GM12891 (cell line): ENCODE measurements around the gene EIF1.
"Not testable (repeated sequence)": the region's sequence is repeated elsewhere in the genome, so short reads cannot be mapped to it uniquely, and the experiment has no call there.

ENCODE experiments used
- DNase-seq: peaks from one replicate; pipeline ENCODE4 v3.0.0; 2011; ENCODE audit warnings: low spot score; ENCODE audit not compliant: insufficient read length
- FAIRE-seq: peaks from 2 replicates; lab custom pipeline; 2011; peaks lifted over from hg19 to GRCh38; lab: Jason Lieb, UNC
- PAX5 ChIP-seq: IDR thresholded peaks from 2 replicates; pipeline ENCODE4 v1.6.1; 2011; ENCODE audit warnings: low read length, moderate library complexity, mild to moderate bottlenecking; ENCODE audit not compliant: insufficient read depth, severe bottlenecking
- POLR2A ChIP-seq: IDR thresholded peaks from 2 replicates; pipeline ENCODE4 v1.6.1; 2011; ENCODE audit warnings: low read depth, low read length, control low read depth
- POLR2AphosphoS5 ChIP-seq: IDR thresholded peaks from 2 replicates; pipeline ENCODE4 v1.6.1; 2011; ENCODE audit warnings: low read depth, low read length, control low read depth
- POU2F2 ChIP-seq: IDR thresholded peaks from 2 replicates; pipeline ENCODE4 v1.6.1; 2011; ENCODE audit warnings: low read depth, mild to moderate bottlenecking, control low read depth, low read length, moderate library complexity
- SPI1 ChIP-seq: IDR thresholded peaks from 2 replicates; pipeline ENCODE4 v1.6.1; 2011; ENCODE audit warnings: low read depth, low read length, control low read depth
- TAF1 ChIP-seq: IDR thresholded peaks from 2 replicates; pipeline ENCODE4 v1.6.1; 2011; ENCODE audit warnings: low read depth, low read length, control low read depth

The EIF1 gene

DNA sequence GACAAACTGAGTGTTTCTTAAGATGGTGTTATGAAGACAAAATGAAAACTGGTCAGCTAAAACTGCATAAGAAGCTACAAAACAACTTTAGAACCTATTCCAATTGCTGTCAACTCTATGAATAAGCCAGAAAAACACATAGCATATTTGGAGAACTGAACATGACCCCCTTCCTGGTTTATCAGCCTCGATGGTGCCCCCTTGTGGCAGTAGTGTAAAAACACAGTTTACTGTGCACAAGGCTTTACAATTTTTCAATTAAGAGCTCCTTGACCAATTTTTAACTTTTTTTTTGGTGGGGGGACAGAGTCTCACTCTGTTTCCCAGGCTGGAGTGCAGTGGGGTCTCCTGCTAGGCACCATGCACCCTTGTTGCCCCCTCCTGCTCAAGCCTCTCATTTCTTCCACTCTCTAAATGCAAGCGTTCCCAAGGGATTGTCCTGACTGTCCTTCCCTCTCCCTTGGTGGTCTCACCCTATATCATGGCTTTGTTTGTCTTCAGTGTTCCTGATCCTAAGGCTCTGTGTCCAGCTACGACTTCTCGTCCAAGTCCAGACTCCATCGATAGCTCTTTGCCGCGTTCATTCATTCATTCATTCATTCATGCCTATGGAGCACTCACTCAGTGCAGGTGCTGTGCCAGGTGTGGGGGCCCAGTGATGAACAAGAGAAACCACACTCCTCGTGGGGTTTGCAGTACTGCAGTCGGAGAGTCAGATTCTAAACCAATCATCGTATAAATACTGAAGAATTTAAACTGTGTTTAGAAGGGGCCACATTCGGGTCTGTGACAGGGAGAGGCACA lies 7.5 kb downstream of the EIF1 start:
- DNase-seq = peak; percentile 57
- FAIRE-seq = peak; percentile 56
- TF ChIP-seq POU2F2 (no peak), PAX5 (no peak), POLR2AphosphoS5 (no peak), TAF1 (no peak), SPI1 (peak; percentile 22; the same call in 1 of the 2 replicates), POLR2A (no peak)

DNA sequence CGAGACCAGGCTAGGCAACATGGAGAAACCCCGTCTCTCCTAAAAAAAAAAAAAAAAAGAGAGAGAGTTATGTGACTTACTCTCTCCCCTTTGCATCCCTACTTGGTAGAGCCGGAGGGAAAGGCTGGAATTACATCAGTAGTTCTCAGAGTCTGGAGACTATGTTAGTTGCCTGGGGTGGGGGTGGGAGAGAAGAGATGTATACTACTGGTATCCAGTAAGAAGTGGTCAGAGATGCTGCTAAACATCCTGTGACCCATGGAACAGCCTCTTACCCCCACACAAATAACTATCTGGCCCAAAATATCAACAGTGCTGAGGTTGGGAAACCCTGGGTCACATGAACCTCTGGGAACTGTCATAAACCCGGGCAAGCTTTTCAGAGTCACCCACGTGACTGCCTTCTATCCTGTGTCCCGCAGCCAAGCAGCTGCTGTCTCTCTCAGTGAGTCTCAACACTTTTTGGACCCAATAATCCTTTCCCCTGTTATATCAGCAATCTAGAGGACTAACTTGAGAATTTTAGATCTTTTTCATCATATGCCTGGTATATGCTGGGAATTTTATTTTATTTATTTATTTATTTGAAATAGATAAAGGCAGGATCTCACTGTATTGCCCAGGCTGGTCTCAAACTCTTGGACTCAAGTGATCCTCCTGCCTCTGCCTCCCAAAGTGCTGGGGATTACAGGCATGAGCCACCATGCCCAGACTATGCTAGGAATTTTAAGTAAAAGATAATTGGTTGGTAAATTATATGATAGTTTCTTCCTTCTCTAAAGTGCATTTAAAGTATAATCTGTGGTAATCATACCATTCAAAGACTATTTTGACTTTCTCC lies 8.7 kb downstream of the EIF1 start:
- DNase-seq (no peak), FAIRE-seq (no peak)
- no peak for TF ChIP-seq PAX5

DNA sequence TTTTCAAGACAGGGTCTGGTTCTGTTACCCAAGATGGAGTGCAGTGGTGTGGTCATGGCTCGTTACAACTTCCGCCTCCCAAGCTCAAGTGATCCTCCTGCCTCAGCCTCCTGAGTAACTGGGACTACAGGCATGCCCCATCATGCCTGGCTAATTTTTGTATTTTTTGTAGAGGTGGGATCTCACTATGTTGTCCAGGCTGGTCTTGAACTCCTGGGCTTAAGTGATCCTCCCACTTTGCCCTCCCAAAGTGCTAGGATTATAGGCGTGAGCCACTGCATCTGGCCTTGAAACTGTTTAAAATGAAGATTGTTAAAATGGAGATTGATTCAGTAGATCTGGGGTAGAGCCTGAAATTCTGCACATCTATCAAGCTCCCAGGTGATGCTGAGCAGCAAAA lies 12.2 kb downstream of the EIF1 start:
- FAIRE-seq, DNase-seq: not testable (repeated sequence)

DNA sequence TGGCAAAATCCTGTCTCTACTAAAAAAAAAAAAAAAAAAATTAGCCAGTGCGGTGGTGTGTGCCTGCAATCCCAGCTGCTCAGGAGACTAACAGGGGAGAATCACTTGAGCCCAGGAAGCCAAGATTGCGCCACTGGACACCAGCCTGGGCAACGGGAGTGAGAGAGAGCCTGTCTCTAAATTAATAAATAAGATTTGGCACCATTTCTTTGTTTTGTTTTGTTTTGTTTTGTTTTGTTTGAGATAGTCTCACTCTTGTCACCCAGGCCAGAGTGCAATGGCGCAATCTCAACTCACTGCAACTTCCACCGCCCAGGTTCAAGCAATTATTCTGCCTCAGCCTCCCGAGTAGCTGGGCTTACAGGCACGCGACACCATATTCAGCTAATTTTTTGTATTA lies 14.0 kb downstream of the EIF1 start:
- TF ChIP-seq SPI1 (no peak), TAF1 (no peak), POLR2A (no peak)
- no peak for FAIRE-seq
- DNase-seq = no peak

DNA sequence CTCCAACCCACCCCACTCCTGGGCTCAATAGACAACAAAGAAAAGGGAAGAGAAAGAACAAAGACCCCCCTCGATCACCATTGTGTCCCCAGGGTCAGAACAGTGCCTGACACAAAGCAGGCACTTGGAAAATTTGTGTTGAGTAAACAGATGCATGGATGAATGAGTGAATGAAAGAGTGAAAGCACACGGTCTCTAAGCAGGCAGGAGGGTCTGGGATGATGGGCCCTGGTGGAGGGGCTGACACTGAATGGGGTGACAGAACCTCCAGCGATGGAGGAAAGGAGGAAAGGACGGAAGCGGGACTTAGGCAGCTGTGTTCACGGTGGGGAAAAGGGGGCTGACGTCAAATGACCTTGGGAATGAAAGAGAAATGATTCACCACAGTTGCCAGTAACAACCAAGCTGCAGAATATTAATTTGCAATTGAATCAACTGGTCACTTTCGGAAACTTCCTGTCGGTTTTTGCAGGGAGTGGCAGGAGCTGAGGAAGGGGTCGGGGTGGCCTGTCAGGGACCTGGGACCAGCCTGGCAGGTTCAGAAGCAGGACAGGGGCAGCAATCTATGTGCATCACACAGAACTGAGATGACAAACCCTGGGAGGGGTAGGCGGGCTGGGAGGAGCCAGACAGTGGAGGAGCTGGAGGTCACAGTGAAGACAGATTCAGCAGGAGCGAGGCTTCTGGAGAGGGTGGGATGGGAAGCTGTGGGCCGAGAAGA lies 16.7 kb downstream of the EIF1 start:
- no peak for DNase-seq
- no peak for TF ChIP-seq POU2F2
- no peak for TF ChIP-seq PAX5
- no peak for TF ChIP-seq SPI1
- no peak for TF ChIP-seq POLR2A
- TF ChIP-seq TAF1 = no peak
- no peak for TF ChIP-seq POLR2AphosphoS5
- FAIRE-seq = no peak

DNA sequence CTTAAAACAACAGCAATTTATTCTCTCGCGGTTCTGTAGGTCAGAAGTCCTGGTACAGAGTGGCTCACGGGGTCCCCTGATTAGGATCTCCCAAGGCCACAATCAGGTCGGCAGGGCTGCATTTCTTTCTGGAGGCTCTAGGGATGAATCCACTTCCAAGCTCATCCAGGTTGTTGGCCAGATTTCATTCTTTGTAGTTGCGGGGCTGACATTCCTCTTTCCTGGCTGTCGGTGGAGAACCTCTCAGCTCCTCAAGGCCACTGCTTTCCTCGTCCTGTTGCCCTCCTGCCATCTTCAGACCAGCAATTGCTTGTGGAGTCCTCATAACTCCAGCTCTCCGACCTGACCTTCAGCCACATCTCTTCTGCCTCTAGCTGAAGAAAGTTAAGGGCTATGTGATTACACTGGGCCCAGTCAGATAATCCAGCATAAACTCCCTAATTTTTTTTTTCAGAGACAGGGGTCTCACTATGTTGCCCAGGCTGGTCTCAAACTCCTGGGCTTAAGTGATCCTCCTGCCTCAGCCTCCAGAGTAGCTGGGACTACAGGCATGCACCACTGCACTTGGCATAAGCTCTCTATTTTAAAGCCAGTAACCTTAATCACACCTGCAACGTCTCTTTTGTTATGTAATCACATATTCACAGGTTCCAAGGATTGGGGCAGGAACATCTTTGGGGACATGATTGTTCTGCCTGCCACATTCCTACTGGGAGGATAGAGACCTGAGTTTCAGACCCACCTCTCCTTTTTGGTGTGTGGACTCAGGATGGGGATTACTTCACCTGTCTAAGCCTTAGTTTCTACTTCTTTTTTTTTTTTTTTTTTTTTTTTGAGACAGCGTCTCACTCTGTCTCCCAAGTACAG lies 19.4 kb downstream of the EIF1 start:
- FAIRE-seq (no peak), DNase-seq (no peak)
- TF ChIP-seq POLR2AphosphoS5 (no peak), POLR2A (no peak), PAX5 (no peak), POU2F2 (no peak), SPI1 (no peak), TAF1 (no peak)

DNA sequence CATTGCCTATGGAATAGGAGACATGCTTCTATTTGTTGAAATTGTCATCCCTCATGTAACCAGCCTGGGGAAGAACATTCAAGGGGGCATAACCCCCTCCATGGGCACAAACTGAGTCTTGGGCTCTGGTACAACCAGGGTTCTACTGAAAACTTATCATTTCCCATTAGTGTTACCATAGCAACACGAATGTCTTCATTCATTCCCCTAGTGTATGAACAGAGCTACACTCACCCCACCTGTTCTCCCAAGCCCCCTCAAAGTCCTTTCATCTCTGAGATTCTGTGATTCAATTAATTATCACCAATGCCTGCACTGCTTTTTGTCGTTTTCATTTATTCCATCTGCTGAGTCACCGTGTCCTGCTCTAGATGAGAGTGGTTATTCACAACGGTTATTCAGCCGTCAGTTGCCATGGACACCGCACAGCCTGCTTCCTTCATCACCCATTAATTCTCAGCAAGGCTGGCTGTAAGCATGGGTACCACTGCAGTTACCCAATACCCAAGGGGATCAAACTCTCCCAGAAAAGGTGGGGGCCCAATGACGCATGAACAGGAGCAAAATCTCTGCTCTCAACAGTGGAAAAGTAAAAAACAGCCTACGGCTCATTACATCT lies 21.9 kb downstream of the EIF1 start:
- no peak for TF ChIP-seq TAF1
- no peak for FAIRE-seq
- DNase-seq = no peak

DNA sequence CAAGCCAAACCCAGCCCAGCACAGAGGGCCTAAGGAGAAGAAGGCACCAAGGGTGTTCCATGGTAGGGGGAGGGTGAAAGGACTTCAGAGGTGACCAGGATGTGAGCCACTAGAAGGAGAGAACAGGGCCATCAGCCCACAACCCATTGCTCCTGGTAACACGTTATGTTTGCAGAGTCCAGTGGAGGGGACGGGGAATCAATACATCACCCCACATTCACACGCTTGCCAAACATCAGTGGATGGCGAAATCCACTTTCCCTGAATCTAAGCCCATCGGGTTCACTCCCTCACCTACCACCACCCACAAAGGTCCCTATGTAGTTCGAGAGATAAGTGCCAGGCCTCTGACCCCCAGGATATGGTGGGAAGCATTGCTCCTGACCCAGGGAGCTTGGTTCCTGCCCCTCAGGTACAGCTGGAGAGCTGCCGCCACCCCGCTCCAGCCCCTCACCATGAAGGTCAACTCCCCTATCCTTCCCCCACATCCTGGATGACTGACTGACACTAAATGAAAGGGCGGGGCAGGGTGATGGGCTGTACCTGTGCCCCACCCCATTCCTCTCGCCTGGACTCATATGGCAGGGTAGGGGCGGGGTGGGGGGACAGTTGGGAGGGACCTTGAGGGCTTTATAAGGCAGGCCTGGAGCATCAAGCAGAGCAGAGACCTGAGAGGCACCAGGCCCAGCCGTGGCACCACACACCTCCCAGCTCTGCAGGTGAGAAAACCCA lies 23.1 kb downstream of the EIF1 start, which contains the start of gene GAST:
Gene GAST (plus strand): TSS at position 663 of the 732 bp plus-strand sequence. CDS start 3,106 bp downstream, outside the sequence.
- TF ChIP-seq PAX5 = no peak
- no peak for TF ChIP-seq POLR2AphosphoS5
- TF ChIP-seq SPI1 = no peak
- no peak for TF ChIP-seq POLR2A
- TF ChIP-seq POU2F2 = no peak
- no peak for TF ChIP-seq TAF1
- FAIRE-seq (no peak), DNase-seq (no peak)
